ENCODE results near the gene SPDYE4.

DNA sequence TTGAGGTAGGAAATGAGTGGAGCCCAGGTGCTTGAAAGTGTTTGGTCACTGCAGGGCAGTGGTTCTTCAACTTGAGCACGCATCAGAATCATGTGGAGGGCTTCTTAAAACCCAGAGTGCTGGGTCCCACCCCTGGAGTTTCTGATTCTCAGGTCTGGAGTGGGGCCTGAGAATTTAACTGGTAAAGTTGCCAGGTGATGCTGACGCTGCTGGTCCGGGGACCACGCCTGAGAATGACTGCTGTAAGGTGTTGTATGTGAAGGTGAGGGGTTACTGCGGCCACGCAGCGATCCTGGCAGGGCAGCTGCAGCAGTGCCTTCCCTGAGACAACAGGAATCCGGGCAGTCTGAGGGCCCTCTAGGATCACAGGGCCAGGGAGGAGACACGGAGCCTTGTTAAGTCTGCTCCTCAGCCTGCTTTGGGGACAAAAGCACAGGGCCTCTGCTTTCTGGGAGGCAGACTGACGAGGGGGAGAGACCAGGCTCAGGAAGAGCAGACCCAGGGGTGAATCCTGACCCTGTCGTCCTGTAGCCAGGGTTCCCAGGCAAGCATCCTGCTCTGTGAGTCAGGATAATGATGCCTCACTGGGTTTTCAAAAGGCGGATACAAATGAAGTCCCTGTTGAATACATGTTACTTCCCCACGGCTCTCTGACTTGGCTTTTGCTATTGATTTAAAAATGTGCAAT, 30.0 kb downstream of the SPDYE4 start:
- no peak for TF ChIP-seq EZH2phosphoT487 (IDR thresholded peaks at IDR 0.05; ENCODE audit: insufficient read depth, low read depth)
- no peak for TF ChIP-seq EZH2 (IDR thresholded peaks at IDR 0.05; ENCODE audit: insufficient read depth, poor library complexity, severe bottlenecking)
